HG02852 (cell line): ENCODE results near the gene TUNAR.

ENCODE experiments used
- ATAC-seq: cut with Tn5 transposase; IDR thresholded peaks from one replicate; pipeline ENCODE4 v1.9.1; 2021; ENCODE audit warnings: mild to moderate bottlenecking, moderate library complexity; ENCODE audit not compliant: unreplicated experiment

TUNAR gene

DNA sequence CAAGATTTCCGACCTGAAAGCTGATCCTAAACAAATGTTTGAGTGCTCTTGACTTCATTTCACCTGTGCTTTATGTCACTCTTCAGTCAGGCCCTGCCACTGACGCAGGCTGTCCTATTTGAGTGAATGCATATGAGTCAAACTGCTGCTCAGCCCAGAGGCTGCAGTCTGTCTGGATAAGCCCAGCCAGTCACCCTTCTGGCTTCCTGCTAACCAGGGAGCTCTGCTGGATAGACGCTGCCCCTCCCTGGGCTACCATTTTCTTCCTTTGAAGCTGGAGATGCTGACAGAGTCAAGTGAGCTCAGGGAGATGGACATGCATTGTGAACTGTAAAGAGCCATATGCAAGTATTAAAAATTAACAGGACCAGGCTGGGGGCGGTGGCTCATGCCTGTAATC lies 5.1 kb upstream of the TUNAR start:
- no peak for ATAC-seq

DNA sequence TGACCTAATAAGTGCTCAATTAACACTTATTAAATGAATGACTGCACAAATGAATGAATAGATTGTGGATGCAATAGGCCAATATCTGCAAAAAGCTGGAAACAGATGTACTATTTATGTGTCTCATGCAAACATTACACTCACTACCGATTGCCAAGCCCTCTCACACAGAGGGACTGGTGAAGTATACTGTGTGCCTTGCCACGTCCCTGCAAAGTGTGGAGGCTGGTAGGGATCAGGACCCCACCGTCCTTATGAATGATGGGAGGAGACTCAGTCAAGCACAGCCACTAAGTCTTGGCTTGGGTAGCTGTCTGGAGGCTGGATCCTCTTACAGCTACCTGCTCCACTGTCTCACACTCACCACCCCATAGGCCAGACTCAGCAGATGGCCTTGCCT lies 3.9 kb upstream of the TUNAR start:
- no peak for ATAC-seq

DNA sequence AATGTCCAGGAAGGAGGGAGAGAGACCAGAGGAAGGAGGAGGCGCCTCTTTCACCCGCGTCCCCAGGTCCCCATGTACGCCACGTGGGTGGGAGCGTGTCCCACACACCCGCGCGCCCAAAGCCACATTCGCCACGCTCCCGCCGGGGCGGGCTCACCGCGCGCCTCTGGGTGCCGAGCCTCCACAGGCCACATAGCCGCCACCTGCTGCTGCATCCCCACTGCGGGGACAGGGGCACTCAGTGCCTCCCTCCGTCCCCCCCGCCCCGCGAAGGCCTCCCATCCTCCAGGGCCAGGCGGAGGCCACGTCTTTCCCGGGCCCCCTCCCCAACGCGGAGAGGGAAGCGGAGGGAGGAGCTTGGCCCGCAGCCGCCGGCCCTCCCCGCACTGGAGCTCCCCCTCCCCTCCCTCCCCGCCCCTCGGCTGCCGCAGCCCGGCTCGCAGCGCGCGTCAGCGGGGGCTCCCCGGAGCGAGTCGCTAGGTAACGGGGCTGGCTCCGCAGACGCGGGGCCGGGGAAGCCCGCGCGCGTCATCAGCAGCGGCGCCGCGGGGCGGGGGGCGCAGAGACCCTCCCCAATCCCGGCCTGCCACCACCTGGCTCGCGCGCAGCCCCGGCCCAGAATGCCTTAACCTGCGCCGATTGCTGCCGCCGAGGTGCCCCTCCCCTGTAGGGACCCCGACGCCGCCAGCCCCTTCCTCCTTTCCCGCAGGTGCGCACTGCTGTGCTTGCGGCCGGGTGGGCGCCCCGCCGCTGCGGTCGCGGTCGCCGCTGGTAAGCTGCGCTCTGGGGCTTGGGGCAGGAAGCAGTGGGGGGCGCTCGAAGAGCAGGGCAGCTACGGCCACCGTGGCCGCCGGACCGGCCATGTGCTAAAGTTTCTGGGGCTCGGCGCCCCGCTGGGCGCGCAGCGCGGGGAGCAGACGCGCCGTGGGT lies 536 bp upstream of the TUNAR start:
- no peak for ATAC-seq

DNA sequence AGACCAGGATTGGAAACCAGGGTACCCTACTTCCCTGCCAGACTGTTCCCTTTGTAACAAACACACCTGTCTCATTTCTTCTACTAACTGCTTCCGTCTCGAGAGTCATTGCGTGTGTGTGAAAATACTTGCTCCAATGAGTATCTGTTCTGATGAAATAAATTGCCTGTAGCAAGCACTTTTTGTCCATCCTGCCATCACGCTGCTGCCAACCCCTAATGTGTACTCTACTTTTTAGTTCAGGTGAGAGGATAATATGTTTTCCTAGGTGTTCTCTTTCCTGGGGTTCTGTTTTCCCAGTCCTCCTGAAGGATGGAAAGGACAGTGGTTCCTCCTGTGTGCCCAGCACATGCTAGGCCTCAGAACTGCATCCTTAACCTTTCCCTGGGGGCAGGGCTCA lies 1.0 kb downstream of the TUNAR start:
- ATAC-seq, result no peak

DNA sequence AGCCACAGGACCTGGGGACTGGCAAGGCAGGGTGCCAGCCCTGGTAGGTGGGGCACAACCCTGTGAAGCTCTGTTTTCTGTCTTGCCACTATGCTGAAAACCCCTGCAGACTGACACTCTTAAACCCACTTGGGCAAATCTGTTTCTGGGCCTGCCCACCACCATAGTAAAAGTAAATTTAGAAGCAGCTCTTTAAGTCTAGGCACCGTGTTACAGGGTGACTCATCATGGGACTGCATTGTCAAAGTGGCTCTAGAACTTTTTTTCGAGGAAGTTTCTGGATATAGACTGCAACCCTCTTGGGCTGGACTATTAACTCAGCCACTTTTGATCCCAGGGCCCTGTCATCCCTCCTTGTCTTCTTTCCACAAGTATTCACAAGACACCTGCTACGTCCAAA lies 7.7 kb downstream of the TUNAR start:
- no peak for ATAC-seq

DNA sequence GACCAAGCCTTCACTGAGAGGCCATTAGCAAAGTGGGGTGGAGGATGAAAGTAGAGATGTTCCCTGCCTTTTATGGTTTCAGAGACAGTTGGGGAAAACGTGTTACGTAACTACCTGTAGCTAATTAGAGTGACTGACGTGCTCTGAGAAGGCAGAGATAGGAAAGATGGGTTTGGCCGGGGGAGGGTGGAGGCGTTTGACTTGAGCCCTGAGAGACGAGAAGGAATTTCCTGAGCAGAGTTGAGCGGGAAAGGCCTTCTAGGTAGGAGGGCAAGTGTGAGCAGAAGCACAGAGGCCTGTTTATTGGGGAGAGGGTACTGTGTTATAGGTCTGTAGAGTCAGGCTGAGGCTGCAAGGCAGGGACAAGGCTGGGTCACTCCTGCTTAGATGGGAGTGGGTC lies 8.6 kb downstream of the TUNAR start:
- no peak for ATAC-seq

DNA sequence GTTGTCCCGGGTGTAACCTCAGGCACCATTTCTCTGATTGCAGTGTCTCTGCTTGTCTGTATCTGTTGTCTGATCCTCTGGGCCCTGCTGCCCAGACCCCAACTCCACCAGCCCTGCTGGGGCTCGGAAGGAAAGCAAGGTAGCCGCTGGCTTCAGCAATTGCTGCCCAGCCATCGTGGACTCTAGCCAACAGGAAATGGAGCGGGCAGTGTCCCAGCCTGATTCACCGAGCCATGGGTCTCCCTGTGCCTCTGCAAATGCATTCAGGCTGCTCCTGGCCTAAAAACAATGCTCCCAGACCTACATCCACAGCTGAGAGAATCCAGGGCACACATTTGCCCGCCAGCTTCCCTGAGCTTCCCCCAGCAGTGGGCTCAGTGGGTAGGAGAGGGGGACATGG lies 9.2 kb downstream of the TUNAR start:
- no peak for ATAC-seq

DNA sequence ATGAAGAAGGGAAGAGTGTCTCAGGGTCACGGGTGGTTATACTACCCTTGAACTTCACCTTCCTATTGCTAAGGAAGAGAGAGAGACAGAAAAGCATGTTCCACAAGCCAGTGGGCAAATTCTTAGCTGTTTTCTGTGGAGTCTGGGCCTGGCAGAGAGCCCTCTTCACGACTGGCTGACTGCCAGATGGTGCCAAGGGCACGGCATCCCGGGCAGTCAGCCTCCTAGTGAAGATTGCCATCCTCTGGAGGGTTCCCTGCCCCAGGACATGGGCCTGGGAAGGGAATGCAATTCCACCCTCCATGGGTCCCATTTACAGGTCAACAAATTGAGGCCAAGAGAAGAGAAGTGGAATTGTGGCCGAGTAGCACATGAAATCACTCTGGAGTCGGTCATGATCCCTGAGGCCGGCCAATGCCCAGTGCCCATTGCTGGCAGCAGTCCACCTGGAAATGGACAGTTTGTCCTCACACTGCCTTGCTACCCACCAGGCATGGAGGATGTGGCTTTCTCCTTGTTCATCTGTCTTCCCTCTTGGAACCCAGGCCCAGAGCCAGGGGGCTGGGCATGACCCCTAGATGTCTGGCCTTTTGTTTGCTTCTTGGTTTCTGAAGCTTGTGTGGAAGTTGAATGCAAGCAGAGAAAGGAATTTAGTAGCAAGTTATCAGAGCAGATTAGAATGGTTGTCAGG lies 9.9 kb downstream of the TUNAR start:
- no peak for ATAC-seq

DNA sequence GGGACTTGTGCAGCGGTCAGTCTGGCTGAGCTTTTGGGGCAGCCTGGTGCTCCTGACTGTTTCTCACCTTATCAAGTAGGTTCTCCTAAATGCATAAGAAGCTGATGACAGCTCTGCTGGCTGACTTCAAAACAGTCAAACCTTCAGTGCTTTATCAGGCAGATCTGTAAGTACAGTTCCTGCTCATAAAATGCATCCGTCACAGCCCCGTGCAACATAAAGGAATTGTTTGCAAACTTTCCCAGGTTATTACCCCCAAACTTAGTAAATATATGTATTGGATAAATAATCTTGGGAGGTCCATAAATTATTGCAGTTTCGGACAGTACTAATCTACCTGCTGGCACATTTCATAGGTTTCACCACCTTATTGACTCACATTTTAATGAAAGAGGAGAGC lies 10.7 kb downstream of the TUNAR start:
- no peak for ATAC-seq

DNA sequence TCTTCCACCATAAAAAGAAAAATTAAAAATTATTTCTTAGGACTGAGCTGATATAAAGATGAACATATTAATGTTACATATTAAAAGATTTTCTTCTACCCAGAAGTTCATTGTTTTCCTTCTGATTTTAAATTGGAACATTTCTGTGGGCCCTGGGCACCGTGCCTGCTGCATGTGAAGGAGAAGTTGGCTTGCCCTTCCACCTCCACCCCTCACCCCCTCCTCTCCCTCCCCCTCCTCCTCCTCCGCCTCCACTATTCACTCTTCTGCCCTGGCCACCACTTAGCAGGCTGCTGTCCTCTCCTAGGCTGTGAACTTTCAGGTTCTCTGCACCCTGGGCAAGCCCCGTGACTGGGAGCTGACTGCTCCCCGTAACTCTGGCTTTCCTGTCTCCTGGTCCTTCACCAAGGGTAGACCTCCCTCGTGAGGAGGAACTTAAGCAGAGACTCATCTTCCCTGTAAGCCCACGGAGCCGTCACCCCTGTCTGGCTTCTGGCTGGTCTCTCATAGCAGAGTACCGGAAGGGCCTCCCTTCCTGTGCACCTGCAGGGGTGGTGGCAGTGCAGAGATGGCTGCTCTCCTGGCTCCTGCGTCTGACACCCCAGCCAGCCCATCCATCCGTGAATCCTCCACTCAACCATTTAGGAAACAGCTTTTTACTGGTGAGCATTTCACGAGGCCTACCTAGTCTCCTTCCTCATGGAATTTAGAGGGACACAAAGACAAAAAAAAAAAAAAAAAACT lies 12.8 kb downstream of the TUNAR start:
- no peak for ATAC-seq

DNA sequence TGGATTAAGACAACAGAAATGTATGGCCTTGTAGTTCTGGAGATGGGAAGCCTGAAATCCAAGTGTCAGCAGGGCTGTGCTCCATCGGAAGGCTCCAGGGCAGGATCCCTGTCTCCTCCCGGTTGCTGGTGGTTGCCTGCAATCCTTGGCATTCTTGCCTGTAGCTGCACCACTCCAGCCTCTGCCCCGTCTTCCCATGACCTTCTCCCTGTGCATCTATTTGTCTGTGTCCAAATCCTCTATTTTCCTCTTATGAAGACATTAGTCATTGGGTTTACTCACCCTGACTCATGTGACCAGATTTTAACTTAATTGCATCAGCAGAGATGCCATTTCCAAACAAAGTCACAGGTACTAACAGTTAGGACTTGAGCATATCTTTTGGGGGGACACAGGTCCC lies 15.1 kb downstream of the TUNAR start:
- no peak for ATAC-seq

DNA sequence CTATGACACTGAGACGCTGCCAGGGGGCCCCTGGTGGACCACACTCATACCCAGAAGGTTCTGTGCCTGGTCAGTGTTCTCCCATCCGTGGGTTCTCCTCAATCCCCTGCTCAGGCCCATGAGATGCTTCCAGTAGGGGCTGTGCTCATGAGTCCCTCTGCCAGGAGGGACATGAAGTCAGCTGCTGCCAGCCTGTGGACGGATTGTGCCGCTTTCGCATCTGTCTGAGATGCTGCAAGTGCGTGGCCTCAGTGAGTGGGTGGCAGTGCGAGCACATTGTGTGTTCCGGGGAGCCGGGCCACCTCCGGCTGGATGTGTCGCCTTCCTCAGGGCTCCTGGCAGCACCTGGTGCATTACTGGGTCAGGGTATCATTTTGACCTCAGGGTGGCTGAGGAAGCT lies 15.5 kb downstream of the TUNAR start:
- ATAC-seq, result no peak

DNA sequence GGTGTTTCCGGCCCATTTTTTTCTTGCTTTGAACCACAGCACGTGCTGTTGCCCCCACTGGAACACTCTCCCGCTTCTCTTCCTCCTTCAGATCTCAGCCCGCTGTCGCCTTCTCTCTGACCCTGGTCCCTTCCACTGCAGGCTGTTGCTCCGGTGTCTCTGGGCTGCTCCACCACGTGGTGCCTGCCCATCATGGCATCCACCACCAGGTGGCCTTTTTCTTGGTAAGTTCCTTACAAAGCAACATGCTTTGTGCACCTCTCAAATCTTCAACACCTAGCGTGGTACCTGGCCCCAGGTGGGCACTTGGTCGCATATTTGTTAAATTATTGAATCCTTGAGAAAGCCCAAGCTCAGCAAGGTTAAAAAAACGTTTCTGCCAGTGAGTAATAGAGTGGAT lies 19.1 kb downstream of the TUNAR start:
- no peak for ATAC-seq

DNA sequence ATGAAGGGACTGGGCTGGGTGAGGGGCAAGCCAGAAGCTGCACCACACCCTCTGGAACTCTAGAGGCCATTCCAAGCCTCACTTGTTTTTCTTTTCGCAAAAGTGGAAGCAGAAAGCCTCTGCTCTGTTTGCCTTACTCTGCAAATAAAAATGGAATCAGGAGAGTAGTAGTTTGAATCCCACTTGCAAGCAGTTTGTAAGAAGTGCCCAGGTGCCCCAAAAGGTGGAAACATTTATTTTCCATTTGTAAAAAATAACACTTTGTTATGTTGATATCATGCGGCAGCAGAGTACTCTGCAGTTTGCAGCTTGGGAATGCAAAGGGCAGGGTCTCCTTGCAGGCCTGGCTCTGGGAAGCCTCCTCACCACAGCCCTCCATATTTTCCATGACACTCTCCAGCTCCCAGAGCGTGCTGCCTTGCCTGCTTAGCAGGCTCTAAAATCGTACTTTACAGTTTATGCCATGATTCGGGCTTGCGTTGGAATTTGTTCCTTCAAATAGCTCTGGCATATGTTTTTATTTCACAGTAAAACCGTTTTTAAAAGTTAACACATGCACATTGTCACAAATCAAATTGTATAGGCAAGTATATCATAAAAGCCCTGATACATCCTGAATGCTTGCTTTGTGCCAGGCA lies 20.0 kb downstream of the TUNAR start:
- ATAC-seq, result no peak

DNA sequence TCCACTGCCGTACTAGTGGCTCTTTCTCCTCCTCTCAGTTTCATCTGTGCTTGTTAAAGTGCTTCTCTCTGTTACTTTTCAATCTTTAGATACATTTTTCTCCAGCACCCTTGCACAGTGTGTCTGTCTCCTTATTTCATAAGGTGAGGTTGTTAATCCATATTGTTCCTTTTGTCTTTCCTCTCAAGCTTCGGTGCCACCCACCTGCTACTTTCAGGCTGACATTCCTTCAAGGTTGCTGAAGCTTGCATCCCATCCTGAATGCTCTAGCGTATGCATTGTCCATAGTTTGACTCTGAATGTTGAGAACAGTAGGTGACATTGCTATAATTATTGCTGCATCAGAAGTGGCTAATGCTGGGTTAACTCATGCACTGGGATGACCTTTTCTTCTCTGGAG lies 20.6 kb downstream of the TUNAR start:
- no peak for ATAC-seq

DNA sequence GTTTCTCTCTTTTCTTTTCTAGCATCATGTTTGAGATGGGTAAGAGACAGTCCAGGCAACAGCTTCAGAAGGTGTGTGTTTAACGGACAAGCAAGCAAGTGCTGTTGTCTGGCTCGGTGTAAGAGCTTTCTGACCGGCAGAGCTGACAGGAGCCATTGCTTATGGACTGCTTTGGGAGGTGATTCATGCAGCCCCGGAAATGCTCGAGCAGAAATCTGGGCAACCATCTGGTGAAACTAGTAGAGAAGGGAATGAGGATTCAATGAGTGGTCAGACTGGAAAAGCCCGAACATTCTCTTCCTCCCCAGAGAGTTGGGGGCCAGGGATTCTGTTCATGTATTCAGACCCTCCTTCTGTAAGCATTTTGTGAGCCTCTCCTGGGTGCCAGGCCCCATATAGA lies 24.4 kb downstream of the TUNAR start:
- no peak for ATAC-seq

DNA sequence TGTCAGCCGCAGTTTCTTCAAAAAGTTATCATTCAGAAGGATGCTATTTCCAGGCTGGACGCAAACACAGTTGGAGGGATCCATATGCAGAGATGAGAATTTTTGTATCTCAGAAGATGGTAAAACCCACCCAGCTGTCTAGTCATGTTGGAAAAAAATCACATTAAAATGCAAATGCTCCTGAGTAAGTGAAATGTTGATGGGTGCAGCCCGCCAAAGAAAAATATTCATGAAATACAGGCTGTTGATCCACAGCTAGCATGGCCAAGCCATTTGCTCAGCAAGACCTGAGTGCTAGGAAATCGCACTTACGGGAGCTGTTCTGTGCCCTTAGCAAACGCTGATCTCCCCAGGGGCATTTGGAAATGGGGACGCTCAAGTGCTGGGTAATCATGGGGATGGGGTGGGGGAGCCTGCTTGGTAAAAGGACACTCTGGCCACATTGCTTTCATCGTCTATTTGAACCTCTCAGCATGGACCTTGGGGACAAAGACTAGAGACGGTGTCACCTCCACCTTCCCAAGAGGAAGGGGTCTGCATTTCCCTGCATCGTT lies 25.7 kb downstream of the TUNAR start:
- ATAC-seq, result no peak

DNA sequence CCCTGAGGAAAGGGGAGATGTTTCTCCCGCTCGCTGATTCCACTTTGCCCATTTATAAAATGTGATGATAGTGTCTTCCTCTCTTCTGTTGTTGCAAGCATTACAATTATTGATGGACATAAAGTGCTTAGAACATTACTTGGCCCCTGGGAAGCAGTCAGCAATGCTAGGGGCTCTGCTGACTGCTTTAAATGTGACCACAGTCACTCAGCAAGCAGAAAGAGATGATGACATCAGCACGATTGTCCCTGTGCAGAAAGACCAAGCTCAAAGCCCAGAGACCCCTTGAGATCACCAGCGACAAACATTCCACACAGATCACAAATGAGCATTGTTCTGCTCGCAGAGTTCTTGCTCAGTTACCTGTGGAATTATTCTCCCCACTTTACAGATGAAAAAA lies 26.5 kb downstream of the TUNAR start:
- ATAC-seq, result no peak

DNA sequence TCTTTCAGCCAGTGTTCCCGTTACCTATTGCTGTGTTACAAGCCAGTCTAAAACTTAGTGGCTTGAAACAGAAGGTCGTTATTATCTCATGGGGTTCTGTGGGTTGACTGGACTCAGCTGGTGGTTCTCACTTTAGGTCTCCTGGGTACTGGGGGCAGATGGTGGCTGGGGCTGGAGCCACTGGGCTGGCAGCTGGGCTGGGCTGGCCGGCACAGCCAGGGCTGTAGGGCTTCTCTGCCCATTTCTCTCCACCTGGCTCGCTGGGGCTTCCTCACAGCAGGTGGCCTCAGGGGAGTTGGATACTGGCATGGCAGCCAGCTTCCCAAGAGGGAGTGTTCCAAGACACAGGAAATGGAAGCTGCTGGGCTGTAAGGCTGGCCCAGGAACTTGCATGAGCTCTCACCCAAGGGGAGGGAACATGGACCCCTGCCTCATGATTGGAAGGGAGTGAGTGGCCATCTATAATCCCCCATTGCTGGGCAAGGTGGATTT lies 27.0 kb downstream of the TUNAR start:
- no peak for ATAC-seq

DNA sequence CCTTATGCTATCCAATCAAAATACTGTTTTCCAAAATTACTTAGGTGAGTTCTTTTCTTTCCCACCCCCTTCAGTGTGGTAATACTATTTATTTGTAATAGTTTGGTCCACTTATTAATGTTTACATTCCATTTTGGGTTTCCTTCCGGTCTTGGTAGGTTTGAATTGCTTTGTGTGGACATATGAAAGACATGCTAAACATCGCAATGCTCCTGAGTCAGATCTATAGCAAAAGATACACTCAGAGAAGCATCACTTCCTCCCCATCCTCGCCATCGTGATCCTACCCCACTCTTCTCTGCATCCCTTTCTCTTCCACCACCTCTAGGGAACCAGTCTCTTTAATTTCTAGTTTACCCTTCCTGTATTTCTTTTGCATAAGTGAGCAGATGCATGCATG lies 30.0 kb downstream of the TUNAR start:
- ATAC-seq, result no peak

DNA sequence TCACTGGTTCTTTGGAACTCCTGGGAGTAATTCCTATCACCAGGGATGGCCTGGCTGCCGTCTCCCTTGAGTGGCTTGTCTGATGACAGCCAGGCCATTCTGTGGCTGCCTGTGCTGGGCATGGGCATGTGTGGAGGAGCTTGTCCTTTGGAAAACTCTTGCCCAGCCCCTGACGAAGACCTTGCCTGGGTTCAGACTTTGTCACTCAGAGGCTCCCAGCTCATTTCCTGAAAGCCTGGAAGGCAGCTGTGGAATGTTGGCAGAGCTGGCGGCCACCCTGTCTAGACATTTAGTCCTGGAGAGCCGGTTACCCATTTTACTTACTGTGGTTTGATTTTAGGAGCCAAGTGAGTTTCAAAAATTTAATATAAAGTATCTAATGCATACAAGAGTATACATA lies 34.0 kb downstream of the TUNAR start:
- ATAC-seq, result no peak
